Heart left ventricle (tissue), 16 donors: ENCODE data around the gene CPLANE2. TPM values are rescaled to one million over a fixed set of nuclear protein-coding genes. Genes with fewer than 3 reads are reported as not detected.

Experiments used
- ATAC-seq, 4 donors: fragments of 200-7000 bp; cut with Tn5 transposase; one replicate each; pipeline ENCODE4 v1.9.1; 2020 to 2022; ENCODE audit warnings: moderate library complexity in 4 of 4, mild to moderate bottlenecking in 3 of 4, moderate number of reproducible peaks in 1 of 4
- DNase-seq, 5 donors: peaks; one replicate each; pipeline ENCODE4 v3.0.0-alpha.2; 2020
- H3K27ac ChIP-seq, 12 donors: fragments of 200-600 bp; sonication (generic) in 4 of 12; one replicate each; pipeline versions ENCODE4 v1.5.0 to v1.8.0; 2016 to 2022; ENCODE audit warnings: mild to moderate bottlenecking in 2 of 12
- H3K27me3 ChIP-seq, 9 donors: fragments of 200-600 bp; sonication (generic) in 2 of 9; one replicate each; pipeline versions ENCODE4 v1.5.1 to v1.8.0; 2016 to 2022; ENCODE audit warnings: mild to moderate bottlenecking in 3 of 9
- H3K36me3 ChIP-seq, 9 donors: fragments of 200-600 bp; sonication (generic) in 2 of 9; one replicate each; pipeline versions ENCODE4 v1.5.0 to v1.8.0; 2018 to 2022; ENCODE audit warnings: mild to moderate bottlenecking in 2 of 9
- H3K4me1 ChIP-seq, 12 donors: fragments of 200-600 bp; sonication (generic) in 4 of 12; one replicate each; pipeline versions ENCODE4 v1.5.0 to v1.8.0; 2016 to 2022; ENCODE audit warnings: mild to moderate bottlenecking in 3 of 12
- H3K4me3 ChIP-seq, 12 donors: fragments of 200-600 bp; sonication (generic) in 4 of 12; one replicate each; pipeline versions ENCODE4 v1.5.0 to v1.8.0; 2017 to 2022; ENCODE audit warnings: mild to moderate bottlenecking in 9 of 12, moderate library complexity in 4 of 12
- H3K9me3 ChIP-seq, 12 donors: fragments of 200-600 bp; sonication (generic) in 4 of 12; one replicate each; pipeline versions ENCODE4 v1.5.0 to v1.8.0; 2016 to 2022; ENCODE audit warnings: mild to moderate bottlenecking in 1 of 12
- POLR2A ChIP-seq, 2 donors: fragments of 450-650 bp; IDR thresholded peaks; one replicate each; pipeline ENCODE4 v1.6.1; 2017; ENCODE audit warnings: antibody characterized with exemption in 2 of 2, mild to moderate bottlenecking in 2 of 2, moderate library complexity in 2 of 2
- WGBS, 4 donors: extraction: QIAGEN DNeasy Blood & Tissue Kit in 2 of 4; methylation state at CpG; one replicate each; pipeline versions ENCODE4 v1.1.5 to v1.1.7; 2013 to 2018; 5-methylcytosine and 5-hydroxymethylcytosine counted together
- intact Hi-C, 10 donors: fragments of 100-400 bp; cut with DNase I; formaldehyde crosslinking; loops; one replicate each; pipeline versions ENCODE4 v1.11.1 to v1.14.2; 2022
- polyA plus RNA-seq, 2 donors: library from polyadenylated mRNA; stranded (reverse); fragments of 200-250 nt; gene quantifications; one replicate each; pipeline ENCODE4 v1.2.3, GENCODE V29; 2013
- total RNA-seq, 9 donors: library from RNA; depleted of rRNA in 2 of 9; stranded (reverse); fragments of >200 nt in 2 of 9; fragmentation: NEBNext Ultra II Directional in 3 of 9; extraction: Animal tissue kit (Norgen Biotek cat#: 25700) in 3 of 9; gene quantifications; one replicate each; pipeline versions ENCODE4 v1.1.0 to v1.2.4, GENCODE V29; 2016 to 2023
- TF ChIP-seq, protein P1 (sequence below), 12 donors: fragments of 200-600 bp; sonication (generic) in 4 of 12; IDR thresholded peaks; one replicate each; pipeline versions ENCODE4 v1.5.0 to v1.8.0; 2018 to 2022; ENCODE audit warnings: antibody characterized with exemption in 12 of 12, mild to moderate bottlenecking in 5 of 12
- donor health status: ischemic (EF 13 %, LVEDD 7.1; RV severe dilation, severe dysfunction).
- donor health status: healthy with polysubstance abuse.
- donor health status: DM: no; HTN: yes; CAD: no.
- donor health status: DM: no; HTN: no; CAD: no.
- donor health status: ischemic (EF 25% LVEDD 6.9; RV normal size, moderate dysfunction).
- donor health status: ischemic (EF 25% LVEDD 5.7; RV mildly dilated, moderate dysfunction).
- donor health status: healthy.
- donor health status: DM: yes; HTN: yes; CAD: no.
- donor health status: ischemic (EF 35%, LVEDD 5.7; RV mildly dilated, moderate dysfunction).
- donor health status: nonischemic (EF 11% LVEDD 7.7; RV severe dilation, severe dysfunction).
- donor health status: DM: yes; HTN: yes; CAD: no.
- donor health status: PGD.
- donor health status: ischemic (EF 29% LVEDD 5.4; RV normal size, mild dysfunction).
- donor health status: nonischemic (EF 23%, LVEDD 6.1; RV moderate dilation, normal function).

CPLANE2 gene
- total and polyA plus RNA-seq, 11 donors, result 3.6 to 9.9 (median 5.7) TPM

- no peak for TF ChIP-seq POLR2A (IDR thresholded peaks at IDR 0.05)
- TF ChIP-seq, protein P1, sequence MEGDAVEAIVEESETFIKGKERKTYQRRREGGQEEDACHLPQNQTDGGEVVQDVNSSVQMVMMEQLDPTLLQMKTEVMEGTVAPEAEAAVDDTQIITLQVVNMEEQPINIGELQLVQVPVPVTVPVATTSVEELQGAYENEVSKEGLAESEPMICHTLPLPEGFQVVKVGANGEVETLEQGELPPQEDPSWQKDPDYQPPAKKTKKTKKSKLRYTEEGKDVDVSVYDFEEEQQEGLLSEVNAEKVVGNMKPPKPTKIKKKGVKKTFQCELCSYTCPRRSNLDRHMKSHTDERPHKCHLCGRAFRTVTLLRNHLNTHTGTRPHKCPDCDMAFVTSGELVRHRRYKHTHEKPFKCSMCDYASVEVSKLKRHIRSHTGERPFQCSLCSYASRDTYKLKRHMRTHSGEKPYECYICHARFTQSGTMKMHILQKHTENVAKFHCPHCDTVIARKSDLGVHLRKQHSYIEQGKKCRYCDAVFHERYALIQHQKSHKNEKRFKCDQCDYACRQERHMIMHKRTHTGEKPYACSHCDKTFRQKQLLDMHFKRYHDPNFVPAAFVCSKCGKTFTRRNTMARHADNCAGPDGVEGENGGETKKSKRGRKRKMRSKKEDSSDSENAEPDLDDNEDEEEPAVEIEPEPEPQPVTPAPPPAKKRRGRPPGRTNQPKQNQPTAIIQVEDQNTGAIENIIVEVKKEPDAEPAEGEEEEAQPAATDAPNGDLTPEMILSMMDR (IDR thresholded peaks at IDR 0.05), result no peak
- H3K9me3 ChIP-seq, result no peaks in the 10 kb centered on the region
- peak overlapping the region; percentile 30 to 67 (median 63) for H3K4me3 ChIP-seq
- ATAC-seq (peak in 1 of 4 donors; percentile 0), DNase-seq (peak in 1 of 5 donors; percentile 66)
- peaks cover 0 to 3% (median 0%) of the 10 kb centered on the region in 9 donors for H3K36me3 ChIP-seq
- intact Hi-C loops, result loop anchor here in 8 of 10 donors (5.0 to 10.0 kb wide), 6 partner anchors 35 to 160 kb away; partner anchors contain the start of genes SZRD1 (in 3 of the 8) and FBXO42 (in 2 of the 8)
- no peaks in the 10 kb centered on the region for H3K27me3 ChIP-seq
- H3K4me1 ChIP-seq, result peaks cover 0 to 23% (median 13%) of the 10 kb centered on the region in 12 donors
- H3K27ac ChIP-seq, result peak overlapping the region; percentile 64 to 98 (median 93)
- WGBS, 4 donors, result 42 to 61% (median 58%) methylated on average over 33 to 51 of the region's 51 CpGs
Observed at GRCh38 chr1:16207318-16208269, 29.4 kb downstream of the CPLANE2 start.

DNA sequence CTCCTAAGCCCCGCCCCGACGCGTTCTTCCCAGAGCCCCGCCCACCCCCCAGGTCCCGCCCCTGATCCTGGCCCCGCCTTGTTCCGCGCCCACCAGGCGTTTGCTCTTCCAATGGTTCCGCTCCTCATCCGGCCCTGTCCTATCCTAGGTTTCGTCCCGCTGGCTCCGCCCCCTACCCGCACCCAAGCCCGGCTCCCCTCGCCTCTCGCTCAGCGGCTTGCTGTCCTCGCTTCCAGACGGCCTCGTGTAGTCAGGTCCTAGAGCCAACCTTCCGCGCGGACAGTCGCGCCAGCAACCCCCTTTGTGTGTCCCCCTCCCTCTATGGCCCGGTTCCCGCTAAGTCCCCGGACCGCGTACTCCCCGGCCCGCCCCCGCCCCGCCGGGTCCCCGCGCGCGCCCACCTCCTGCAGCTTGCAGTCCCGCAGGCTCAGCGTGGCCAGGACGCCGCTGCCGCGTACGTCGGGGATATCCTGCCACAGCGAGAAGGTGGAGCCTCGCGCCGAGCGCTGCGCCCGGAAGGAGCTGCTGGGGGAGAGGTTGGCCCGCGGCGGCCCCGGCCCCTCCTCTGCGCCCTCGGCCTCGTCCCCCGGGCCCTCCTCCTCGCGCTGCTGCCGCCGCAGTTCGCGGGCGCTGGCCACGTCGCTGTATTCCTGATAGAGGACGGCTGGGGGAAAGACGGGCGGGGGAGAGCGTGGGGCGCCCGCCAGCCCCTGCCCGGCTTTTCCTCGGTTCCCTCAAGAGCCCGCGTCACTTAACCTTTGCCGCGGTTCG is 30.3 kb downstream of the CPLANE2 start:
- peak; percentile 93 to 97 (median 96) for ATAC-seq
- Histone ChIP-seq H3K9me3 (no peaks in the 10 kb centered on the region), H3K36me3 (peaks cover 0 to 3% (median 0%) of the 10 kb centered on the region in 9 donors), H3K4me1 (peaks cover 0 to 23% (median 13%) of the 10 kb centered on the region in 12 donors), H3K27ac (peak overlapping the region; percentile 64 to 98 (median 93)), H3K4me3 (peak overlapping the region; percentile 30 to 67 (median 63)), H3K27me3 (no peaks in the 10 kb centered on the region)
- intact Hi-C loops, result loop anchor here in 8 of 10 donors (1.0 to 10.0 kb wide), 7 partner anchors 11 to 161 kb away; partner anchors contain the start of genes SZRD1 (in 3 of the 8) and FBXO42 (in 2 of the 8)
- peak in 1 of 2 donors; percentile 64 for TF ChIP-seq POLR2A (IDR thresholded peaks at IDR 0.05)
- TF ChIP-seq, protein P1 (IDR thresholded peaks at IDR 0.05), result no peak
- DNase-seq, result peak; percentile 97 to 99 (median 98)
- WGBS, 4 donors, result 0 to 1% (median 1%) methylated on average over 30 to 87 of the region's 87 CpGs

- Histone ChIP-seq H3K27ac (peak overlapping the region; percentile 43 to 98 (median 90)), H3K9me3 (no peaks in the 10 kb centered on the region), H3K4me3 (peak overlapping the region in 11 of 12 donors; percentile 20 to 67 (median 62)), H3K27me3 (no peaks in the 10 kb centered on the region), H3K4me1 (peaks cover 0 to 23% (median 13%) of the 10 kb centered on the region in 12 donors), H3K36me3 (peaks cover 0 to 4% (median 0%) of the 10 kb centered on the region in 9 donors)
- intact Hi-C loops, result loop anchor here in 8 of 10 donors (1.0 to 10.0 kb wide), 7 partner anchors 11 to 161 kb away; partner anchors contain the start of genes SZRD1 (in 3 of the 8) and FBXO42 (in 2 of the 8)
- ATAC-seq, result no peak
- TF ChIP-seq, protein P1 (IDR thresholded peaks at IDR 0.05), result no peak
- no peak for TF ChIP-seq POLR2A (IDR thresholded peaks at IDR 0.05)
- DNase-seq, result no peak
- WGBS, 4 donors, result 38 to 56% (median 40%) methylated on average over 20 to 38 of the region's 38 CpGs
Observed at GRCh38 chr1:16205891-16206546, 31.0 kb downstream of the CPLANE2 start.
